GM12891 (cell line): ENCODE results near the gene OR10W1.

Experiments used
- DNase-seq: peaks from one replicate; pipeline ENCODE4 v3.0.0; 2011; ENCODE audit warnings: low spot score; ENCODE audit not compliant: insufficient read length
- FAIRE-seq: peaks from 2 replicates; lab custom pipeline; 2011; peaks lifted over from hg19 to GRCh38; lab: Jason Lieb, UNC
- PAX5 ChIP-seq: IDR thresholded peaks from 2 replicates; pipeline ENCODE4 v1.6.1; 2011; ENCODE audit warnings: low read length, moderate library complexity, mild to moderate bottlenecking; ENCODE audit not compliant: insufficient read depth, severe bottlenecking
- POLR2A ChIP-seq: IDR thresholded peaks from 2 replicates; pipeline ENCODE4 v1.6.1; 2011; ENCODE audit warnings: low read depth, low read length, control low read depth
- POLR2AphosphoS5 ChIP-seq: IDR thresholded peaks from 2 replicates; pipeline ENCODE4 v1.6.1; 2011; ENCODE audit warnings: low read depth, low read length, control low read depth
- POU2F2 ChIP-seq: IDR thresholded peaks from 2 replicates; pipeline ENCODE4 v1.6.1; 2011; ENCODE audit warnings: low read depth, mild to moderate bottlenecking, control low read depth, low read length, moderate library complexity
- SPI1 ChIP-seq: IDR thresholded peaks from 2 replicates; pipeline ENCODE4 v1.6.1; 2011; ENCODE audit warnings: low read depth, low read length, control low read depth
- TAF1 ChIP-seq: IDR thresholded peaks from 2 replicates; pipeline ENCODE4 v1.6.1; 2011; ENCODE audit warnings: low read depth, low read length, control low read depth

OR10W1 gene

DNA sequence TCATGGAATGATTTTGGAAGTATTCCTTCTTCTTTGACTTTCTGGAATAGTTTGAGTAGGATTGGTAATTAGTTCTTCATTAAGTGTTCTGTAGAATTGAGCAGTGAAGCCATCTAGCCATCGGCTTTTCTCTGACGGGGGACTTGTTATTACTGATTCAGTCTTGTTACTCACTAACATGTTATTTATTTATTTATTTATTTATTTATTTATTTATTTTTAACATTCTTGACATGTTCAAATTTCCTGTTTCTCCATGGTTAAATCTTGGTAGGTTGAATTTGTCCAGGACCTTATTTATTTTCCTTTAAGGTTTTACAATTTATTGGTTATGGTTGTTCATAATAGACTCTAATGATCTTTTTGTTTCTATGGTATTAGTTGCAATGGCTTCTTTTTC is 24.1 kb downstream of the OR10W1 start:
- DNase-seq (no peak), FAIRE-seq (no peak)
- no peak for TF ChIP-seq SPI1
- TF ChIP-seq POLR2A: no peak
- TF ChIP-seq TAF1: no peak

DNA sequence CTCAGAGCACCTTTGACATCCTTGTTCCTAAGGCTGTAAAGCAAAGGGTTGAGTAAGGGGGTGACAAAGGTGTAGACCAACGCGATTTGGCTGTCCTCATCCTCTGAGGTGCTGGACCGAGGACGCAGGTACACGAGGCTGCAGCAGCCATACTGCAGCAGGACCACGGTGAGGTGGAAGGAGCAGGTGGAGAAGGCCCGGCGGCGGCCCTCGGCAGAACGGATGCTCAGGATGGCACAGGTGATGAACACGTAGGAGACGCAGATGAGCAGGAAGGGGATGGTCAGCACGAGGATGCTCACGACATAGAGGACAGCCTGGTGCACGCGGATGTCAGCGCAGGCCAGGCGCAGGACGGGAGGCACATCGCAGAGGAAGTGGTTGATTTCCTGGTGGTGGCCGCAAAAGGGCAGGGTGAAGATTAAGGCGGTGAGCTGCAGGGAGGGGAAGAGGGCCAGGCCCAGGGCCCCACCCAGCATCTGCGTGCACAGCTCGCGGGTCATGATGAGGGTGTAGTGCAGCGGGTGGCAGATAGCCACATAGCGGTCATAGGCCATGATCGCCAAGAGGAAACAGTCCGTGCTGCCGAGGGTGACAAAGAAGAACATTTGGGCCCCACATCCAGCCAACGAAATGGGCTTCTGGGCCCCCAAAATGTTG is 40.0 kb downstream of the OR10W1 start:
- FAIRE-seq (no peak), DNase-seq (no peak)
- no peak for TF ChIP-seq SPI1
- no peak for TF ChIP-seq TAF1
- no peak for TF ChIP-seq POLR2A
- no peak for TF ChIP-seq POLR2AphosphoS5
- no peak for TF ChIP-seq PAX5
- TF ChIP-seq POU2F2: no peak

DNA sequence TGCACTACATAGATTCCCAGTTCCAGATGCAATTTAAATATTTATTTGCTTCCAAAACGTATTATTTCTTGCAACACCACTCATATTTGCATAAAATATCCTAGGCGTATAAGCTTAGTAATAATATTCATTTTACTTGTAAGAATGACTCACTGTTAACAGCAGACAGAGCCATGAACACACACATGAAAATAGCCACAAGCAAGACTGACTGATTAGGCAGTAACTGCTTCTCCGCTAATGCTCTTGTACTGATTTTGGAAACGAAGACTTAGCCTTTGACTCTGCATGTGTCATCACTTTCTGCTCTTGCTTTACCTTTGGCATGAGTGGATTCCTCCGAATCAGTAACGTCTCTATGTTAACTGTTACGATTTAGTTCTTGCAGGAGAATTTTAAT is 45.3 kb downstream of the OR10W1 start:
- DNase-seq (no peak), FAIRE-seq (no peak)
- TF ChIP-seq POU2F2: no peak
- no peak for TF ChIP-seq POLR2A
- no peak for TF ChIP-seq SPI1
- no peak for TF ChIP-seq PAX5
- TF ChIP-seq POLR2AphosphoS5: no peak
- TF ChIP-seq TAF1: no peak
